ENCODE data around the gene PARP1. TPM values are rescaled to one million over a fixed set of nuclear protein-coding genes. Genes with fewer than 3 reads are reported as not detected.

The PARP1 gene
- total and polyA plus RNA-seq, 2 donors (not counting 1 experiment from before 2014, with no cell fraction given), result 118 to 180 TPM

DNA sequence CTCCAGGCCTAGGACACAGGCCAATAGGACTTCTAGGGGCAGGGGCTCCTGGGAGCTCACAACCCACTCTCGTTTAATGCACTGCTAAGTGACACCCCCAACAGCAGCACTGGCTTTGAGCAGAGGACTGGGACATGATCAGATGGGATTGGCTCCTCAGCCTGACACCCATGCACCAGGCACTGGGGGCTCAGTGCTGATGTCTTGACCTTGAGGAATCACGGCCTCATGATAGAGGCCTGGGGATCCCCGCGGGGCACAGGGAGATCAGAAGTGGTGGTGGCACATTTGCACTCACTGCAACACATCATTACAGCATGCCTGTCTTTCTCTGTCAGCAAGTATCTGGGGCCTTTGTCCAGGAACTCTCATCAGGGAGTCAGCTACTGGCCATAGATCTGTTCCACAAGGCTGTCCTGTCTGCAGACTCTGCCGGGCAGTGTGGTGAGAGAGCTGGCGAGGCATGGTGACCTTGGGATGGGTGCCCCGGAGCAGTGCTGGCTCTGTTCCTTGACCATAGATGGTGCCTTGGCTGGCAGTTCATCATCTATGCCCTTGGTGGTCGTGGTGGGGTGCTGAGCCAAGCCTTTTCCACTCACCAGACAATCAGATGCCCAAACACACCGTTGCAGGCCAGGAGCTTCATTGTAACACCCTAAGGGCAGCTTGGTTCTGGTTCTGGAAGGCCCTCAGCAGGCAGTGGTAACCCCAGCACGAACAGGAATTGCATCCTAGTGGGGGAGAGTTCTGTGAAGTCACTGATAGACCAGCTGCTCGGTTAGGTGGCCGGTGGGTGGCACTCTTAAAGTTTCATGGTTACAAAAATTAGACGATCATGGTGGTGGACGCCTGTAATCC, 22.2 kb upstream of the PARP1 start:
- H3K4me3 ChIP-seq (ENCODE audit: control extremely low read depth in 1 of 5, extremely low read depth in 1 of 5, insufficient read depth in 1 of 5, low read depth in 2 of 5, low read length in 4 of 5), result no peak overlapping the region
- TF ChIP-seq, protein P1, sequence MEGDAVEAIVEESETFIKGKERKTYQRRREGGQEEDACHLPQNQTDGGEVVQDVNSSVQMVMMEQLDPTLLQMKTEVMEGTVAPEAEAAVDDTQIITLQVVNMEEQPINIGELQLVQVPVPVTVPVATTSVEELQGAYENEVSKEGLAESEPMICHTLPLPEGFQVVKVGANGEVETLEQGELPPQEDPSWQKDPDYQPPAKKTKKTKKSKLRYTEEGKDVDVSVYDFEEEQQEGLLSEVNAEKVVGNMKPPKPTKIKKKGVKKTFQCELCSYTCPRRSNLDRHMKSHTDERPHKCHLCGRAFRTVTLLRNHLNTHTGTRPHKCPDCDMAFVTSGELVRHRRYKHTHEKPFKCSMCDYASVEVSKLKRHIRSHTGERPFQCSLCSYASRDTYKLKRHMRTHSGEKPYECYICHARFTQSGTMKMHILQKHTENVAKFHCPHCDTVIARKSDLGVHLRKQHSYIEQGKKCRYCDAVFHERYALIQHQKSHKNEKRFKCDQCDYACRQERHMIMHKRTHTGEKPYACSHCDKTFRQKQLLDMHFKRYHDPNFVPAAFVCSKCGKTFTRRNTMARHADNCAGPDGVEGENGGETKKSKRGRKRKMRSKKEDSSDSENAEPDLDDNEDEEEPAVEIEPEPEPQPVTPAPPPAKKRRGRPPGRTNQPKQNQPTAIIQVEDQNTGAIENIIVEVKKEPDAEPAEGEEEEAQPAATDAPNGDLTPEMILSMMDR (IDR thresholded peaks at IDR 0.05), result no peak
- TF ChIP-seq EZH2 (IDR thresholded peaks at IDR 0.05; ENCODE audit: borderline replicate concordance, insufficient read depth, low read depth, low read length, poor library complexity, severe bottlenecking), result no peak
- H3K4me1 ChIP-seq (ENCODE audit: control insufficient read depth in 2 of 2, insufficient read depth in 2 of 2, low read length in 2 of 2), result peaks cover under 1 to 8% of the 10 kb centered on the region in 2 donors
- no peak overlapping the region for H3K4me2 ChIP-seq (replicated peaks; ENCODE audit: low read depth, low read length, poor library complexity, severe bottlenecking)
- H2AFZ ChIP-seq (ENCODE audit: insufficient read depth, low read depth, low read length, poor library complexity, severe bottlenecking), result no peak overlapping the region
- POLR2A ChIA-PET, result no interaction called here
- no peaks in the 10 kb centered on the region for H3K79me2 ChIP-seq (ENCODE audit: control insufficient read depth, insufficient read depth, low read length)
- H3K36me3 ChIP-seq (replicated peaks in 1 of 2; ENCODE audit: control extremely low read depth in 1 of 2, control insufficient read depth in 1 of 2, extremely low read depth in 1 of 2, insufficient read depth in 2 of 2, low read length in 1 of 2), result no peaks in the 10 kb centered on the region
- no peaks in the 10 kb centered on the region for H3K9me3 Mint-ChIP-seq (ENCODE audit: insufficient read depth)
- H3K4me3 Mint-ChIP-seq, result no peak overlapping the region
- H3K27ac Mint-ChIP-seq, result no peak overlapping the region
- H3K27me3 Mint-ChIP-seq, result no peaks in the 10 kb centered on the region
- H3K27me3 ChIP-seq (replicated peaks in 1 of 4; ENCODE audit: control extremely low read depth in 1 of 4, control insufficient read depth in 3 of 4, insufficient read depth in 4 of 4, low read length in 3 of 4), result no peaks in the 10 kb centered on the region
- H3K4me1 Mint-ChIP-seq, result peaks cover 25% of the 10 kb centered on the region
- H3K9me3 ChIP-seq (ENCODE audit: control extremely low read depth in 1 of 3, control insufficient read depth in 2 of 3, insufficient read depth in 1 of 3, low read length in 2 of 3), result no peaks in the 10 kb centered on the region
- ATAC-seq (ENCODE audit: low read depth) (no peak), DNase-seq (no peak)
- CTCF ChIA-PET, result interaction anchor here (0.7 kb wide), 1 partner anchor 22 kb away, joined by 3 read pairs; the partner anchor contains the start of gene PARP1
- WGBS (ENCODE audit: insufficient coverage), result 97% methylated on average over 12 of the region's 14 CpGs
- H3K9ac ChIP-seq (ENCODE audit: low read length), result no peak overlapping the region
- no peak overlapping the region for H3K27ac ChIP-seq (ENCODE audit: low read length in 2 of 2)
- intact Hi-C loops (cut with micrococcal nuclease), result loop anchor here (10.0 kb wide), 1 partner anchor 395 kb away; no protein-coding TSS in a partner anchor
- no peaks in the 10 kb centered on the region for H4K20me1 ChIP-seq (ENCODE audit: control insufficient read depth, insufficient read depth, low read length, poor library complexity, severe bottlenecking)
